Activated CD8-positive, alpha-beta T cell treated with anti-CD3 and anti-CD28 coated beads, Interleukin-2, amount 10 ng/mL, durations not matched to agents 7 days and 5 days (primary cell): ENCODE results near the gene TPD52L1. TPM values are rescaled to one million over a fixed set of nuclear protein-coding genes. Genes with fewer than 3 reads are reported as not detected.
A peak's percentile ranks its signal among the peaks of the same experiment; 100 is the strongest.
"Not testable (repeated sequence)": the region's sequence is repeated elsewhere in the genome, so short reads cannot be mapped to it uniquely, and the experiment has no call there.

Source experiments
- ATAC-seq: fragments of 150-1000 bp; cut with Tn5 transposase; one replicate; pipeline ENCODE4 v1.10.0; 2021; ENCODE audit warnings: moderate library complexity
- CTCF ChIA-PET: fragments of 350-600 bp; sonication (Branson Sonifier 250); formaldehyde crosslinking; loops from one replicate; lab custom pipeline; 2021; ENCODE audit warnings: antibody characterized with exemption; lab: Charles Lee
- POLR2A ChIA-PET: fragments of 350-600 bp; sonication (Branson Sonifier 250); formaldehyde crosslinking; loops from one replicate; lab custom pipeline; 2021; ENCODE audit warnings: antibody characterized with exemption; lab: Charles Lee
- DNase-seq: peaks from one replicate; pipeline ENCODE4 v3.0.0-alpha.2; 2020
- H3K27ac Mint-ChIP-seq: one replicate; pipeline ENCODE4 v1.8.0; 2021; ENCODE audit warnings: mild to moderate bottlenecking, mixed read lengths
- H3K27me3 Mint-ChIP-seq: one replicate; pipeline ENCODE4 v1.8.0; 2021; ENCODE audit warnings: low read depth, mixed read lengths
- H3K36me3 Mint-ChIP-seq: one replicate; pipeline ENCODE4 v1.8.0; 2021; ENCODE audit warnings: low read depth, mixed read lengths
- H3K4me1 Mint-ChIP-seq: one replicate; pipeline ENCODE4 v1.8.0; 2021; ENCODE audit warnings: low read depth, mixed read lengths
- H3K4me3 Mint-ChIP-seq: one replicate; pipeline ENCODE4 v1.8.0; 2021; ENCODE audit warnings: mild to moderate bottlenecking, mixed read lengths
- H3K9me3 Mint-ChIP-seq: one replicate; pipeline ENCODE4 v1.8.0; 2022; ENCODE audit warnings: mixed read lengths; ENCODE audit not compliant: insufficient read depth
- total RNA-seq, 2 experiments: library from RNA; stranded (reverse); gene quantifications; one replicate each; pipeline ENCODE4 v1.2.3, GENCODE V29; 2021

TPD52L1 gene
- total RNA-seq, 2 experiments from 2014 or later: not detected

DNA sequence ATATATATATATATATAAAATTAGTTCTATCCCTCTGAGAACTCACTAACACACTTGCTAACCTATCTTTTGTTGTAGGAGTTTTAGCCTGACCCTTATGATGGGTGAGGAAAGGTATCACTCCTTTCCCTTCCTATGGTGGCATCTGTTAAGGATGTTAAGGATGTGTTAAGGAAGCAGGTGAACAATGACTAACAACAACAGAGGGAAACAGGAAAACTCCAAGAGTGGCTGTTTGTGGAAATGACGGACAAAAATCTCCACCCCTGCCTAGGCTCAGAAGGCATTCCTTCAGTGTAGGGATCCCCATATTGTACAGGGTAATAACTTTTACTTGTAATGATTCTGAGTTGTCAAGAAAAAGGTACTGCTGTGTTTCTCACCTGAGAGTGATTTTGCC is 8.8 kb upstream of the TPD52L1 start:
- H3K4me3 Mint-ChIP-seq: no peak overlapping the region
- ChIA-PET CTCF (no interaction called here), POLR2A (no interaction called here)
- no peaks in the 10 kb centered on the region for H3K4me1 Mint-ChIP-seq
- H3K27me3 Mint-ChIP-seq: peaks cover 6% of the 10 kb centered on the region
- H3K36me3 Mint-ChIP-seq: no peaks in the 10 kb centered on the region
- no peaks in the 10 kb centered on the region for H3K9me3 Mint-ChIP-seq
- ATAC-seq (no peak), DNase-seq (no peak)
- H3K27ac Mint-ChIP-seq: no peak overlapping the region

DNA sequence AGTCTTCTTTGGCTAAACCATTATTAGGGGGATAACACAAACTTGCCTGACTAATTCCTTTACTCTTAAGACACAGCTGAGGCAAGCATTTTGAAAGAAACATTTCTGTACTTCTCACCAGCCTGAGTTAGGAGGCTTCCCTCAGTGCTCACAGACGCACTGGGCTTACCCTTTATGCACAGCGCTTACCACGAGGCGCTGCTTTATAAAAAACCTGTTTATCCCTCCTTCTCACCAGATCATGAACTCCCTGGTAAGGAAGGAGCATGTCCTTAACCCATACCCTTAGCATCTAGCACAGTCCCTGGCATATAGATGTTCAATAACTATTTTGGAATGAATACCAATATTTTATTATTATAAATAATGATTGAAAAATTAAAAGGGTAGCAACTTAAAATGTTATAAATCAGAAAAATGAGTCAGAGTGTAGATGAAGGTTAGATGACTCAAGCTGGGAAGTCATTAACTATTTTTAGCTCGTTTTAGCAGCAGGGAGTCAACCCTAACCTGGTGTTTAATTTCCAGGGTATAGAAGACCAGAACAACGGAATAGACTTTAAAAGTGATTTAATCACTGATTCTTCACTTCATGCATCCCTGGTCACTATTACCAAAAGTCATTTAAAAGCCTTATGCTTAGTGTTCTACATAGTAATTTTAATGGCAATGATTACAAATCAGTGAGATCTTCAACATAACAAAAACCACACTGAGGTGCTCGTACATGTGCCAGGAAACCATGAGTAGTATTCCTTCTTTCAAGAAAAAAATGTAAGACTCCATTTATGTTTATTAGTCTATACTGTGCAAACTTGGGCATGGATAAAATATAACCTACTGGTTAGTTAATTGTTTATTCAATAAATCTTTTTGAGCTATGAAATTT is 4.1 kb upstream of the TPD52L1 start:
- POLR2A ChIA-PET: no interaction called here
- H3K27me3 Mint-ChIP-seq: peaks cover 36% of the 10 kb centered on the region

DNA sequence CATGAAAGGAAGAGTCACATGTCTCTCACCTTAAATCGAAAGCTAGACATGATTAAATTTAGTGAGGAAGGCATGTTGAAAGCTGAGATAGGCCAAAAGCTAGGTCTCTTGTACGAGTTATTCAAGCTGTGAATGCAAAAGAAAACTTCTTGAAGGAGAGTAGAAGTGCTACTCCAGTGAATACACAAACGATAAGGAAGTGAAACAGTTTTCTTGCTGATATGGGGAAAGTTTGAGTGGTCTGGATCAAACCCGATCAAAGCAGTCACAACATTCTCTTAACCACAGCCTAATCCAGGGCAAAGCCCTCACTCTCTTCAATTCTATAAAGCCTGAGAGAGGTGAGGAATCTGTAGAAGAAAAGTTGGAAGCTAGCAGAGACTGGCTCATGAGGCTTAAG is 1.9 kb upstream of the TPD52L1 start:
- CTCF ChIA-PET: no interaction called here

More for the DNA sequence above, 4.1 kb upstream of the TPD52L1 start:
- CTCF ChIA-PET: no interaction called here
- Mint-ChIP-seq H3K36me3 (no peaks in the 10 kb centered on the region), H3K27ac (no peak overlapping the region), H3K4me1 (peaks cover 4% of the 10 kb centered on the region), H3K9me3 (no peaks in the 10 kb centered on the region), H3K4me3 (no peak overlapping the region)
- no peak for DNase-seq
- ATAC-seq: no peak

DNA sequence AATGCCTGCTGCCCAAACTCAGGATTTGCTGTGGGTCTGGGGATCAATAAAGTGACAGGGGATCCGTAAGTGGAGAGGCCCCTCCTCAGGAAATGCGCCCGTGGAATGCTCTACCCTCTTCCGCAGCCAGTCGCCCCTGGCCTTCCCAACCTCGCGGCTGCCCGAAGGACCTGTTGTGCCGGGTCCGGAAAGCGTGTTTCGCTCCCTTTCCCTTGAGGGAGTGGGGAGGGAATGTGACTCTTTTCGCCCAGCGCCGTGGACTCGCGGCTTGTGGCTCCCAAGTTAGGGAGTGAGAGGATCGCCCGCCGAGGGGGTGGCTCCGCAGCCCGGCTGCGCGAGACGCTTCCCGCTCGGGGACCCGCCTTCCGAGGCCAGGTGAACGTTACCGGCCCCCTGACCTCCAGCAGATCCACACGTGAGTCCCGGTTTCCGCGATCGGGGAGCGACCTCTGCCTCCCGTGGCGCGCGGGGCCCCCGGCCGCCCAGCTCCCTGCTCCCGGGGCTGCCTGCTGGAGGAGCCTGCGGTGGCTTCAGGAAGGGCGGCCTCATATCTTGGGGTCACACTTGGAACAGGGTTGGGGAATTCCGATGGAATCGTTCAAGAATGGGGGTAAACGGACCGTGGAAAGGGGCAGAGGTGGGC is 666 bp downstream of the TPD52L1 start:
- CTCF ChIA-PET: interaction anchor here (0.8 to 1.4 kb wide), 11 partner anchors 9 to 146 kb away, joined by 3 to 5 read pairs (median 3); no protein-coding TSS in a partner anchor

More for the DNA sequence above, 1.9 kb upstream of the TPD52L1 start:
- Mint-ChIP-seq H3K36me3 (no peaks in the 10 kb centered on the region), H3K27me3 (peaks cover 47% of the 10 kb centered on the region), H3K4me3 (no peak overlapping the region), H3K4me1 (peaks cover 7% of the 10 kb centered on the region), H3K27ac (no peak overlapping the region), H3K9me3 (no peaks in the 10 kb centered on the region)
- no peak for DNase-seq
- POLR2A ChIA-PET: no interaction called here
- ATAC-seq: no peak

DNA sequence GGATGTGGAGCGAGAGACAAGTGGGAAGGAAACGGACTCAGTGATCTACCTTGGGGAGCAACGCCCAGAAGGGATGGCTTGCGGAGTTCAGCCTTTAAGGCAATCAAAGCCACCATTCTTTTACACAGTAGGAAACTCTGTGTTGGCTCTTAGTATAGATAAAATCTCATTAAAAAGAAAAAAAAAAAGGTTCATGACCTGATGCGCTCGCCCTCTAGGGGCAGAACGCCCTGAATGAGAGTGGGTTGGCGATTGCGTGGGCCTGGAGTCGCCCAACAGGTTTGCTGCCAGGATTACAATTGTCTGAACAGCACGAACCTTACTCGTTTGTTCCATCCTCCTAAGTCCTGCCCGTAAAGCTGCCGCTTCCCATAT is 1.2 kb downstream of the TPD52L1 start:
- CTCF ChIA-PET: interaction anchor here (1.1 kb wide), 1 partner anchor 13 kb away, joined by 5 read pairs; no protein-coding TSS in a partner anchor
- peak; percentile 28 for DNase-seq
- H3K27ac Mint-ChIP-seq: no peak overlapping the region

More for the DNA sequence above, 666 bp downstream of the TPD52L1 start:
- POLR2A ChIA-PET: no interaction called here
- no peak overlapping the region for H3K27ac Mint-ChIP-seq
- peaks cover 7% of the 10 kb centered on the region for H3K4me1 Mint-ChIP-seq
- ATAC-seq (peak; percentile 22), DNase-seq (no peak)
- H3K4me3 Mint-ChIP-seq: peak overlapping the region; percentile 57
- no peaks in the 10 kb centered on the region for H3K36me3 Mint-ChIP-seq
- H3K27me3 Mint-ChIP-seq: peaks cover 47% of the 10 kb centered on the region
- H3K9me3 Mint-ChIP-seq: no peaks in the 10 kb centered on the region

DNA sequence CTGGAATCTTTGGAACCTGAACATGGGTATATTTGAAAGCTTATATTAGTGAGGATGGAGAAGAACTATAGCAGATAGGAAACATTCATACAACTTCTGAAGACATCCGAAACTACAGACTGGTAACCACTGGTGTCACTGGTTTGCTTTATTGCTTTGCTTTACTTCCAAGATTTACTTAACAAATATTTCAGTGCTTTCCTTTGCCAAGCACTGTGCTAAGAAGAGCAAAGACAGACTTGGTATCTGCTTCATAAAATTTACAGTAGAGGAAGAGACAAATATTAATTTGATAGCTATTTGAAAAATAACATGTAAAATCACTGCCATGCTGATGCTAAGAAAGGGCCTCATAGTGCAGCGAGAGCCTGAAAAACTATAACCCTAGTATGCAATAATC is 1.8 kb downstream of the TPD52L1 start:
- POLR2A ChIA-PET: no interaction called here
- CTCF ChIA-PET: no interaction called here
- peaks cover 47% of the 10 kb centered on the region for H3K27me3 Mint-ChIP-seq
- no peaks in the 10 kb centered on the region for H3K36me3 Mint-ChIP-seq
- no peak overlapping the region for H3K4me3 Mint-ChIP-seq
- DNase-seq (no peak), ATAC-seq (no peak)
- no peaks in the 10 kb centered on the region for H3K9me3 Mint-ChIP-seq
- peaks cover 7% of the 10 kb centered on the region for H3K4me1 Mint-ChIP-seq
- H3K27ac Mint-ChIP-seq: no peak overlapping the region

More for the DNA sequence above, 1.2 kb downstream of the TPD52L1 start:
- Mint-ChIP-seq H3K36me3 (no peaks in the 10 kb centered on the region), H3K27me3 (peaks cover 50% of the 10 kb centered on the region), H3K9me3 (no peaks in the 10 kb centered on the region), H3K4me3 (peak overlapping the region; percentile 42), H3K4me1 (peaks cover 7% of the 10 kb centered on the region)
- no peak for ATAC-seq
- POLR2A ChIA-PET: no interaction called here

DNA sequence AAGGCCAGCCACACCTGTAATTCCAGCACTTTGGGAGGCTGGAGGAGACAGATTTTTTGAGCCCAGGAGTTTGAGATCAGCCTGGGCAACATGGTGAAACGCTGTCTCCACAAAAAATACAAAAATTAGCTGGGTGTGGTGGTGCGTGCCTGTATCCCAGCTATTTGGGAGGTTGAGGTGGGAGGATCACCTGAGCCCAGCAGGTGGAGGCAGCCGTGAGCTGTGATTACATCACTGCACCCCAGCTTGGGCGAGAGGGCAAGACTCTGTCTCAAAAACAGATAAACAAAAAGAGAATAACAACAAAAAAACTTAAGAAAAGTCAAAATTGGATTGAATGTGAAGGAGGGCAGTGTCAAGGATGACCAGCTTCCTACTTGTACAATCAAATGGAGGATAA is 2.9 kb downstream of the TPD52L1 start:
- CTCF ChIA-PET: interaction anchor here (1.1 kb wide), 1 partner anchor 43 kb away, joined by 3 read pairs; no protein-coding TSS in a partner anchor

DNA sequence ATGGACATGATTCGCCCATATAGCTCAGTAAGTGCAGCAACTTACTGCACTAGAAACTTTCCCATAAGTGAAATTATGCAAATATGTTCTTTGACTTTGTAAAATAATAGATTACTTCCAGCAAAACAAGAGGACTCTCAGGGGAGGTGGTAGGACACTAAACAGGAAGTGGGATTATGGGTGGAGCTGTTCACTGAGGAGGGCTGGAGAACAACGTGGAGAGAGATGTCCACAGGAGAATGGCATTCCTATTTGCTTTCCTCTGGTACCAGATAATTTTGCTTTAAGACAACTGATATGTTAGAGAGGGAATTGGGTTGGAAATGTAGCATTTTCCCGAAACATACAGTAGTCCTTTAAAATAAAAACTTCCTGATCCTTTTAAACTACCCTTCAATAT is 3.7 kb downstream of the TPD52L1 start:
- ChIA-PET CTCF (interaction anchor here (1.1 kb wide), 1 partner anchor 43 kb away, joined by 3 read pairs; no protein-coding TSS in a partner anchor), POLR2A (no interaction called here)
- Mint-ChIP-seq H3K4me1 (peaks cover 7% of the 10 kb centered on the region), H3K27me3 (peaks cover 35% of the 10 kb centered on the region), H3K36me3 (no peaks in the 10 kb centered on the region), H3K27ac (no peak overlapping the region), H3K4me3 (no peak overlapping the region), H3K9me3 (no peaks in the 10 kb centered on the region)
- no peak for ATAC-seq
- no peak for DNase-seq

More for the DNA sequence above, 2.9 kb downstream of the TPD52L1 start:
- no peak overlapping the region for H3K27ac Mint-ChIP-seq
- peaks cover 7% of the 10 kb centered on the region for H3K4me1 Mint-ChIP-seq
- no peak for DNase-seq
- H3K4me3 Mint-ChIP-seq: no peak overlapping the region
- peaks cover 41% of the 10 kb centered on the region for H3K27me3 Mint-ChIP-seq
- no peaks in the 10 kb centered on the region for H3K36me3 Mint-ChIP-seq
- no peaks in the 10 kb centered on the region for H3K9me3 Mint-ChIP-seq
- POLR2A ChIA-PET: interaction anchor here (0.7 kb wide), 1 partner anchor 11 kb away, joined by 3 read pairs; no protein-coding TSS in a partner anchor
- no peak for ATAC-seq

DNA sequence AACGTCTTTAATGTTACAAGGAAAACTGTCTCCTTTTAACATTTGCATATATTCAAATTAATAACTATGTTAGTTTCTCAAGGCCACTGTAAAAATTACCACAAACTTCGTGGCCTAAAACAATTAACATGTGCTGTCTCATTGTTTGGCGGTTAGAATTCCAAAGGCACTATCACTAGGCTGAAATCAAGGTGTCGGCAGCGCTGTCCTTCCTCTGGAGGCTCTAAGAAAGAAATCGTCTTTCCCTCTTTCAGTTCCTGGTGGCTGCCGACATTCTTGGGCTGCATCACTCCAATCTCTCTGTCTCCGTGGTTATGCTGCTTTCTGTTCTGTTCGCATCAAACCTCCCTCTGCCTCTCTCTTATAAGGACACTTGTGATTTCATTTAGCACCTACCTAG is 4.2 kb downstream of the TPD52L1 start:
- ATAC-seq: no peak
- Mint-ChIP-seq H3K9me3 (no peaks in the 10 kb centered on the region), H3K4me1 (peaks cover 7% of the 10 kb centered on the region), H3K27ac (no peak overlapping the region), H3K36me3 (no peaks in the 10 kb centered on the region), H3K27me3 (peaks cover 33% of the 10 kb centered on the region), H3K4me3 (no peak overlapping the region)
- CTCF ChIA-PET: interaction anchor here (1.1 kb wide), 1 partner anchor 44 kb away, joined by 3 read pairs; no protein-coding TSS in a partner anchor
- POLR2A ChIA-PET: no interaction called here
- DNase-seq: no peak

DNA sequence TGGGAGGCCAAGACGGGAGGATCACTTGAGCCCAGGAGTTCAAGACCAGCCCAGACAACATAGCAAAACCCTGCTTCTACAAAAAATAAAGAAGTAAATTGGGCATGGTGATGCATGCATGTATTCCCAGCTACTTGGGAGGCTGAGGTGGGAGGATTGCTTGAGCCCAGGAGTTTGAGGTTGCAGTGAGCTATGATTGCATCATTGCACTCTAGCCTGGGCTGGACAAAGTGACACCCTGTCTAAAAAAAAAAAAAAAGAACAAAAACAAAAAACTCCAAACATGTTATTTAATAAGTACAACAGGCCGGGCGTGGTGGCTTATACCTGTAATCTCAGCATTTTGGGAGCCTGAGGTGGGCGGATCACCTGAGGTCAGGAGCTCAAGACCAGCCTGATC is 9.8 kb downstream of the TPD52L1 start:
- CTCF ChIA-PET: interaction anchor here (1.3 kb wide), 1 partner anchor 9 kb away, joined by 3 read pairs; the partner anchor contains the start of gene TPD52L1
- H3K36me3 Mint-ChIP-seq, POLR2A ChIA-PET, ATAC-seq, DNase-seq, H3K4me3 Mint-ChIP-seq, H3K27me3 Mint-ChIP-seq, H3K4me1 Mint-ChIP-seq, H3K9me3 Mint-ChIP-seq, H3K27ac Mint-ChIP-seq: not testable (repeated sequence)

DNA sequence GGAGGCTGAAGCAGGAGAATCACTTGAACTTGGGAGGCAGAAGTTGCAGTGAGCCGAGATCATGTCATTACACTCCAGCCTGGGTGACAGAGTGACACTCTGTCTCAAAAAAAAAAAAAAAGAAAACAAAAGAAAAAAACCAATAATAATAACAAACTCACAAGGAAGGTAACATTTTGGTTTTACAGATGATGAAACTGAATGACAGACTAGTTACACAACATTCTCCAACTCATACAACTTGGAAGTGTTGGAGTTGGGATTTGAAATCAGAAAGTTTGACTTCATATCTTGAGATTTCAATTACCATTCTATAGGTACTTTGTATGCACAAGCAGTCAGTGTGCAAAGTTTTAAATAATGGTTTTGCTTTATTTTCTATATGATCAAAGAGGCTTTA is 10.2 kb downstream of the TPD52L1 start:
- CTCF ChIA-PET: interaction anchor here (1.3 kb wide), 1 partner anchor 10 kb away, joined by 3 read pairs; the partner anchor contains the start of gene TPD52L1
- Mint-ChIP-seq H3K27ac (no peak overlapping the region), H3K36me3 (no peaks in the 10 kb centered on the region), H3K4me1 (no peaks in the 10 kb centered on the region), H3K9me3 (no peaks in the 10 kb centered on the region), H3K27me3 (peaks cover 9% of the 10 kb centered on the region), H3K4me3 (no peak overlapping the region)
- ATAC-seq (no peak), DNase-seq (no peak)
- POLR2A ChIA-PET: no interaction called here

DNA sequence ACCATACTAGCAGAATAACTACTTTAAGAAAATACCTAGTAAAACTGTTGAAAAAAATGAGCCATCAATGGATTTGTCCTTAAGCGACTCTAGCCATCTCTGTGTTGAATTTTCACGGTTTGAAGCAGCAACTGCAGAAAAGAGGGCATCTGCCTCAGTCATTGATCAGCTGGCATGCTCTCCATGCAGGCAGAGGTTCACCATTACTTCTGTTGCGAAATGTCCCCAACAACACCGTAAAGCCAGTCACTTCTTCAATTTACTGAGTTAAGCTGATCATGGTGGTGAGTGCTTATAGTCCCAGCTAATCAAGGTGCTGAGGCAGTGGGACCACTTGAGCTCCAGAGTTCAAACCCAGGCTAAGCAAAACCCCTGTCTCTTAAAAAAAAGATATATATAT is 11.1 kb downstream of the TPD52L1 start:
- Mint-ChIP-seq H3K36me3 (no peaks in the 10 kb centered on the region), H3K27me3 (peaks cover 6% of the 10 kb centered on the region), H3K4me3 (no peak overlapping the region), H3K27ac (no peak overlapping the region), H3K9me3 (no peaks in the 10 kb centered on the region), H3K4me1 (no peaks in the 10 kb centered on the region)
- POLR2A ChIA-PET: no interaction called here
- CTCF ChIA-PET: no interaction called here
- no peak for DNase-seq
- ATAC-seq: no peak
